ENCODE results near the gene WDR54.
"Not testable (repeated sequence)": the region's sequence is repeated elsewhere in the genome, so short reads cannot be mapped to it uniquely, and the experiment has no call there.

The WDR54 gene

DNA sequence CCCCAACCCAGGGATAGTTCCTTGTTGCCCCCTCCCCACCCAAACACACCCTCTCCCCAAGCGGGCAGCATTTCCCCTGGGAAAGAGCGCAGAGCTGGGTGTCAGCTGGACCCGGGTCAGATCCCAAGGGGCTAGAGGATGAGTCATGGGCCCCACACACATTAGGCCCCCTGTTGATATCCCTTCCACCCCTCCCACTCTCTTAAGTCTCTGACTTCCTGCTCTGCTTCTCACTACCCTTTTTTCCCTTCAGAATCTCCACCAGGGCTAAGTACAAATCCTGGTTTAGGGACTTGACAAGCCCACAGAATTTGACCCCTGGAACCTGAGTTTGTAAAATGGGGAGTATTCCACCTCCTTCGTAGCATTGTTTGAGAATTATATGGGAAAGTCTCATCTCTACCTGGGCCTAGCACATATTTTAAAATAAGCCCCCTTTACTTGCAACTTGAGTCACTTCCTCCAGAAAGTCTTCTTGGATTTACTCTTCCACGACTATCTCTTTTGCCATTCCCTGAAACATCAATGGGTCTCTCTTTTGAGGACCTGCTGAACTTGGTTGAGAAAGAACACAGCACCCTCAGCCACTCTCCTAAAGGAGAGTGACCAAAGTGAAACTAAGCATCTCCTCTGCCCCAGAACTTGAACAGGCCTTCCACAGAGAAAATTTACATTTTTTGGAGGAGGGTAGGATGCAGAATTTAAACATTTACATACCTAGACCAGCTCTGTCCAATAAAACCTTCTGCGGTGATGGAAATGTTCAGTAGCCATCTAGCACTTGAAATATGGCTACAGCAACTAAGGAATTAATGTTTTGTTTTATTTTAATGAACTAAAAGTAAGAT, 15.5 kb downstream of the WDR54 start:
- peak overlapping the region; percentile 31 for H3K9ac ChIP-seq (ENCODE audit: low read depth, low read length)
- H3K27me3 ChIP-seq (ENCODE audit: control insufficient read depth, insufficient read depth, low read length), result peaks cover 8% of the 10 kb centered on the region
- H3K4me1 ChIP-seq (ENCODE audit: control insufficient read depth, insufficient read depth, low read length), result peaks cover 53% of the 10 kb centered on the region
- no peaks in the 10 kb centered on the region for H3K9me3 ChIP-seq (replicated peaks; ENCODE audit: low read length)
- peaks cover 3% of the 10 kb centered on the region for H3K36me3 ChIP-seq (ENCODE audit: insufficient read depth, low read length)
- peak overlapping the region; percentile 66 for H3K4me2 ChIP-seq (ENCODE audit: low read length)
- H3K4me3 ChIP-seq (ENCODE audit: low read length), result peak overlapping the region; percentile 30

- peak overlapping the region; percentile 8 for H3K4me3 ChIP-seq (ENCODE audit: low read length)
- H3K27me3 ChIP-seq (ENCODE audit: control insufficient read depth, insufficient read depth, low read length), result peaks cover 11% of the 10 kb centered on the region
- no peaks in the 10 kb centered on the region for H3K9me3 ChIP-seq (replicated peaks; ENCODE audit: low read length)
- peaks cover 53% of the 10 kb centered on the region for H3K4me1 ChIP-seq (ENCODE audit: control insufficient read depth, insufficient read depth, low read length)
- H3K9ac ChIP-seq (ENCODE audit: low read depth, low read length), result no peak overlapping the region
- H3K36me3 ChIP-seq (ENCODE audit: insufficient read depth, low read length), result no peaks in the 10 kb centered on the region
- peak overlapping the region; percentile 97 for H3K4me2 ChIP-seq (ENCODE audit: low read length)
Observed at GRCh38 chr2:74438248-74438647, 16.7 kb downstream of the WDR54 start.

DNA sequence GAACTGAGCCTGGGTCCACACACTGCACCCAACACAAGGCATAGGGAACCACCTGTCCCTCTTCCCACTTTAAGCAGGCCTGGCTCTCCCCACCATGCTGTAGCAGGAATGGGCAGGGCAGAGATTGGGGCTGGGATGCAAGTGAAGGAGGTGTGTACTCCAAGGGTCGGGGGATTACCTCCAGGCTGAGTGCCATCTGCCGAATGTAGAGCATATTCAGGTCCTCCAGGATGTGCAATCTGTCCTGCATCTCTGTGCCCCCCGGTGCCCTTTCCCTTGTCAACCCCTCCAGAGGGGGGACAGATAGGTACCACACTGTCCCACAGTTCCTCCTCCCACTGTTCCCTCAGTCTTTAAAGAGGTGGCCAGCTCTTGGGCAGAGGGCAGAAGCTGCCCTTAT, 17.8 kb downstream of the WDR54 start:
- peak overlapping the region; percentile 74 for H3K4me3 ChIP-seq (ENCODE audit: low read length)
- H3K36me3 ChIP-seq (ENCODE audit: insufficient read depth, low read length), result no peaks in the 10 kb centered on the region
- peaks cover 11% of the 10 kb centered on the region for H3K27me3 ChIP-seq (ENCODE audit: control insufficient read depth, insufficient read depth, low read length)
- no peaks in the 10 kb centered on the region for H3K9me3 ChIP-seq (replicated peaks; ENCODE audit: low read length)
- H3K9ac ChIP-seq (ENCODE audit: low read depth, low read length), result peak overlapping the region; percentile 84
- peaks cover 59% of the 10 kb centered on the region for H3K4me1 ChIP-seq (ENCODE audit: control insufficient read depth, insufficient read depth, low read length)
- H3K4me2 ChIP-seq (ENCODE audit: low read length), result peak overlapping the region; percentile 97

DNA sequence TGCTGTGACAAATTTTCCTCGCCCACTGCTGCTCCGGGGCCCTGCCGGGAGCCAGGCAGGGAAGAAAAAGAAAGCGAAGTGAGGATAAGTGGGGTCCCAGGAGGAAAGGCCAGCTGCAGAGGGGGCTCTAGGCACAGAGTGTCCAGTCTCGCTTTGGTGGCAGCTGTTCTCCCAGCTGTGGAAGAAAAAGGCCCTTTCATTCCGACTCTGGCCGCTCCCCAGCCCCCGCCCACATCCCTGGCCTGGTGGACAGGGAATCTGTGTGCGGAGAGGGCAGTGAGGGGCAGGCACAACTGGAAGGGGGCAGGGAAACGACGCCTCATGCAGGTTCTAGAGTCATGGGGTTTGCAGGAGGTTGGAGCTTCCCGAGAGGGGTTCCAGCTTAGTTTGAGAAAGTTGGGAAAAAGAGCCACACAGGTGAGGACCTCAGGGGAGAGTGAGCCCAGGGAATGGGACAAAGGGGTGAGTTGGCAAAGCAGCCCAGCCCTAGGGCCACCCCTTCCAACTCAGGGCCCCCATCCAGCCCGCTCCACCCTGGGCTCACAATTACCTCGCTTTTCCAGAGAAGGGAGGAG, 18.4 kb downstream of the WDR54 start:
- Histone ChIP-seq H3K36me3 (ENCODE audit: insufficient read depth, low read length) (no peaks in the 10 kb centered on the region), H3K4me2 (ENCODE audit: low read length) (peak overlapping the region; percentile 97), H3K4me1 (ENCODE audit: control insufficient read depth, insufficient read depth, low read length) (peaks cover 62% of the 10 kb centered on the region), H3K9ac (ENCODE audit: low read depth, low read length) (peak overlapping the region; percentile 84), H3K27me3 (ENCODE audit: control insufficient read depth, insufficient read depth, low read length) (peaks cover 15% of the 10 kb centered on the region), H3K9me3 (replicated peaks; ENCODE audit: low read length) (no peaks in the 10 kb centered on the region), H3K4me3 (ENCODE audit: low read length) (peak overlapping the region; percentile 74)

GRCh38 chr2:74440378-74441169, 19.0 kb downstream of the WDR54 start:
- H3K9ac ChIP-seq (ENCODE audit: low read depth, low read length), result peak overlapping the region; percentile 84
- no peaks in the 10 kb centered on the region for H3K36me3 ChIP-seq (ENCODE audit: insufficient read depth, low read length)
- H3K9me3 ChIP-seq (replicated peaks; ENCODE audit: low read length), result no peaks in the 10 kb centered on the region
- peak overlapping the region; percentile 97 for H3K4me2 ChIP-seq (ENCODE audit: low read length)
- peak overlapping the region; percentile 74 for H3K4me3 ChIP-seq (ENCODE audit: low read length)
- peaks cover 19% of the 10 kb centered on the region for H3K27me3 ChIP-seq (ENCODE audit: control insufficient read depth, insufficient read depth, low read length)
- H3K4me1 ChIP-seq (ENCODE audit: control insufficient read depth, insufficient read depth, low read length), result peaks cover 62% of the 10 kb centered on the region

- no peaks in the 10 kb centered on the region for H3K9me3 ChIP-seq (replicated peaks; ENCODE audit: low read length)
- peak overlapping the region; percentile 84 for H3K9ac ChIP-seq (ENCODE audit: low read depth, low read length)
- peaks cover 59% of the 10 kb centered on the region for H3K4me1 ChIP-seq (ENCODE audit: control insufficient read depth, insufficient read depth, low read length)
- H3K4me2 ChIP-seq (ENCODE audit: low read length), result peak overlapping the region; percentile 97
- no peaks in the 10 kb centered on the region for H3K36me3 ChIP-seq (ENCODE audit: insufficient read depth, low read length)
- peaks cover 19% of the 10 kb centered on the region for H3K27me3 ChIP-seq (ENCODE audit: control insufficient read depth, insufficient read depth, low read length)
- H3K4me3 ChIP-seq (ENCODE audit: low read length), result peak overlapping the region; percentile 74
Observed at GRCh38 chr2:74441170-74441689, 19.7 kb downstream of the WDR54 start.

GRCh38 chr2:74441690-74442482, 20.4 kb downstream of the WDR54 start, which contains the start of gene RTKN:
Gene RTKN (minus strand): TSS chr2:74441937. CDS start chr2:74441816, 121 bp downstream.
- Histone ChIP-seq H3K36me3 (ENCODE audit: insufficient read depth, low read length) (no peaks in the 10 kb centered on the region), H3K27me3 (ENCODE audit: control insufficient read depth, insufficient read depth, low read length) (peaks cover 19% of the 10 kb centered on the region), H3K4me1 (ENCODE audit: control insufficient read depth, insufficient read depth, low read length) (peaks cover 52% of the 10 kb centered on the region), H3K9me3 (replicated peaks; ENCODE audit: low read length) (no peaks in the 10 kb centered on the region), H3K4me3 (ENCODE audit: low read length) (peak within 1 kb of the TSS; percentile 74), H3K4me2 (ENCODE audit: low read length) (peak within 1 kb of the TSS; percentile 97), H3K9ac (ENCODE audit: low read depth, low read length) (peak within 1 kb of the TSS; percentile 84)

GRCh38 chr2:74442483-74443297, 21.2 kb downstream of the WDR54 start:
- not testable (repeated sequence) for H3K9ac ChIP-seq (ENCODE audit: low read depth, low read length); H3K9me3 ChIP-seq (replicated peaks; ENCODE audit: low read length); H3K4me3 ChIP-seq (ENCODE audit: low read length); H3K36me3 ChIP-seq (ENCODE audit: insufficient read depth, low read length)
- Histone ChIP-seq H3K4me2 (ENCODE audit: low read length) (peak overlapping the region; percentile 43), H3K4me1 (ENCODE audit: control insufficient read depth, insufficient read depth, low read length) (peaks cover 45% of the 10 kb centered on the region), H3K27me3 (ENCODE audit: control insufficient read depth, insufficient read depth, low read length) (peaks cover 19% of the 10 kb centered on the region)

DNA sequence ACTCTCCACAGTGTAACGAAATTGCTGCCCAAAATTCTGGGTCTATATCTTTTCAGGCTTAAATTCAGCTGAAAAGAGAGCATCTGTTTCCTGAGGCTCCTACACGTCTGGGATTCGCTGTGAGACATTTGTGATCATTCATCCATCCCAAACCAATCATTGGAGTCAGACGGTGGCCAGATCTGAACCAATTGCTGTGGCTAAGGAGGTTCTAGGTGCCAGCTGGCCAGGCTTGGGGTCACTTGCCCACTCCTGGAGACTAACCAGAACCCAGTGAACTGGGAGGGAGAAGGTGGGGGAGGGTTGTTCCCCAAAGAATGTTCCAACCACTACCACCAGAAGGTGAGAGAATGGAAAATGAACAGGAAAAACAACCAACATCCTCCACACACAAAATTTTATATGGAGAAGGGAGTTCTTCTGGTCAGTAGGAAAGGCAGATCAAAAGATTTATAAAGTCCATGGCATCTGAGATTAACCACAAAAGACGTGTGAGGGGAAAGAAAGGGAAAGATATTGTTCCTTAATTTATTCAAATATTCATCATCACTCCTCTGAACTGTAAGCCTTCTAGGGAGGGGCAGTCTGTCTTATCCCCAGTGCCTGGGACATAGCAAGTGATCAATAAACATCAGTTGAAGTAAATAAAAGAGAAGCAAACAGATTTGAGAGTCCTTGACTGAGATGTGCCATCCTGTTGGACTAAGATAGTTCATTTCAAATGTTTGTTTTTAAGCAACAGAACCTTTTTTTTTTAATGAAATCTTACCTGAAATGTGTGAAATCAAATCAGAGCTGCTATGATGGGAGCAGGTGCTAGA, 23.2 kb downstream of the WDR54 start:
- Histone ChIP-seq H3K4me2 (ENCODE audit: low read length) (peak overlapping the region; percentile 50), H3K27me3 (ENCODE audit: control insufficient read depth, insufficient read depth, low read length) (peaks cover 19% of the 10 kb centered on the region), H3K36me3 (ENCODE audit: insufficient read depth, low read length) (no peaks in the 10 kb centered on the region), H3K9me3 (replicated peaks; ENCODE audit: low read length) (no peaks in the 10 kb centered on the region), H3K9ac (ENCODE audit: low read depth, low read length) (no peak overlapping the region), H3K4me3 (ENCODE audit: low read length) (no peak overlapping the region), H3K4me1 (ENCODE audit: control insufficient read depth, insufficient read depth, low read length) (peaks cover 25% of the 10 kb centered on the region)
